K562 (cell line): ENCODE measurements around the gene PKP1. TPM values are rescaled to one million over a fixed set of nuclear protein-coding genes. Genes with fewer than 3 reads are reported as not detected.

ENCODE experiments used
- ATAC-seq: fragments of 200-7000 bp; cut with Tn5 transposase; 3 replicates; pipeline ENCODE4 v1.9.1; 2020; ENCODE audit warnings: moderate library complexity
- BruUV-seq: library from RNA; stranded (reverse); fragments of 400-500 nt; replicated peaks from 2 replicates; lab custom pipeline; 2021; lab: Mats Ljungman, UMichigan
- CTCF ChIA-PET: fragments of 300-600 bp; formaldehyde crosslinking; extraction: SDS; loops from one replicate; lab custom pipeline; 2021; ENCODE audit warnings: low intra/inter-chr PET ratio; lab: Yijun Ruan, JAX
- POLR2A ChIA-PET: fragments of 300-600, 350-650 bp; sonication (Branson Sonifier 250); formaldehyde crosslinking; extraction: SDS; loops from one replicate; lab custom pipeline; 2021; ENCODE audit warnings: antibody characterized with exemption, inconsistent platforms; lab: Yijun Ruan, JAX
- DNase-seq, 4 experiments: peaks; one replicate each; pipeline versions ENCODE4 v3.0.0 to v3.0.0-alpha.2; 2011 to 2018; ENCODE audit warnings: low spot score in 3 of 4, mixed read lengths in 3 of 4; ENCODE audit errors: extremely low read depth in 1 of 4
- FAIRE-seq: peaks from 2 replicates; lab custom pipeline; 2011; peaks lifted over from hg19 to GRCh38; lab: Jason Lieb, UNC
- H2AFZ ChIP-seq: 2 replicates; pipeline ENCODE4 v1.6.0; 2011; ENCODE audit warnings: low read depth, low read length, control low read depth, inconsistent platforms
- H3K27ac ChIP-seq: fragments of 200-600 bp; 3 replicates; pipeline ENCODE4 v1.8.0; 2011; ENCODE audit warnings: low read depth, mild to moderate bottlenecking, control low read depth, inconsistent platforms, low read length, moderate library complexity, mixed read lengths; ENCODE audit errors: extremely low read depth
- H3K27me3 ChIP-seq, 2 experiments: fragments of 300-600 bp in 1 of 2; 2 replicates in 1 of 2; 3 replicates in 1 of 2; pipeline versions ENCODE4 v1.6.0 to v1.8.0; 2011; ENCODE audit warnings: inconsistent platforms in 2 of 2, low read length in 2 of 2, mild to moderate bottlenecking in 1 of 2, mixed read lengths in 1 of 2, moderate library complexity in 1 of 2; ENCODE audit not compliant: control insufficient read depth in 2 of 2, insufficient read depth in 2 of 2
- H3K36me3 ChIP-seq: fragments of 300-600 bp; 3 replicates; pipeline ENCODE4 v1.8.0; 2011; ENCODE audit warnings: mild to moderate bottlenecking, low read length, inconsistent platforms; ENCODE audit not compliant: control insufficient read depth, insufficient read depth
- H3K4me1 ChIP-seq, 2 experiments: fragments of 200-600 bp in 1 of 2; replicated peaks in 1 of 2; 2 replicates in 1 of 2; 3 replicates in 1 of 2; pipeline versions ENCODE4 v1.5.1 to v1.8.0; 2011; ENCODE audit warnings: inconsistent platforms in 2 of 2, low read length in 2 of 2, mild to moderate bottlenecking in 1 of 2, mixed read lengths in 1 of 2, moderate library complexity in 1 of 2; ENCODE audit not compliant: control insufficient read depth in 2 of 2, insufficient read depth in 2 of 2
- H3K4me2 ChIP-seq: 2 replicates; pipeline ENCODE4 v1.6.1; 2011; ENCODE audit warnings: low read length, control low read depth, inconsistent platforms, mixed read lengths; ENCODE audit not compliant: insufficient read depth
- H3K4me3 ChIP-seq: fragments of 200-600 bp; sonication (generic), shearing (Covaris generic); 2 replicates; pipeline ENCODE4 v1.5.1; 2016; ENCODE audit warnings: control low read depth, inconsistent platforms
- H3K79me2 ChIP-seq: fragments of 200-600 bp; 3 replicates; pipeline ENCODE4 v1.8.0; 2011; ENCODE audit warnings: low read length, inconsistent platforms; ENCODE audit not compliant: control insufficient read depth, insufficient read depth
- H3K9ac ChIP-seq, 2 experiments: 2 replicates each; pipeline versions ENCODE4 v1.6.0 to v1.6.1; 2011; ENCODE audit warnings: low read depth in 2 of 2, low read length in 2 of 2, control low read depth in 1 of 2, inconsistent platforms in 1 of 2, mild to moderate bottlenecking in 1 of 2, mixed read lengths in 1 of 2; ENCODE audit not compliant: insufficient read depth in 1 of 2
- H3K9me1 ChIP-seq: one replicate; pipeline ENCODE4 v1.6.0; 2011; ENCODE audit warnings: inconsistent platforms, mild to moderate bottlenecking, low read length, moderate library complexity; ENCODE audit not compliant: control insufficient read depth, insufficient read depth
- H3K9me3 ChIP-seq: replicated peaks from 2 replicates; pipeline ENCODE4 v1.5.1; 2011; ENCODE audit warnings: low read depth, low read length, inconsistent platforms; ENCODE audit not compliant: control insufficient read depth, insufficient read depth
- H4K20me1 ChIP-seq: replicated peaks from 2 replicates; pipeline ENCODE4 v1.6.1; 2011; ENCODE audit warnings: low read length, inconsistent platforms, mixed read lengths; ENCODE audit not compliant: control insufficient read depth, insufficient read depth
- ERF ChIP-seq: fragments of 450-650 bp; formaldehyde crosslinking; IDR thresholded peaks from 2 replicates; pipeline ENCODE4 v1.4.0; 2020; ENCODE audit warnings: mild to moderate bottlenecking, mixed read lengths
- ETV5 ChIP-seq: sonication (generic); formaldehyde crosslinking; IDR thresholded peaks from 2 replicates; pipeline ENCODE4 v1.4.0; 2020; ENCODE audit warnings: low read depth, mild to moderate bottlenecking, missing genetic modification reagents
- FOXK2 ChIP-seq, 2 experiments: fragments of 450-650 bp; IDR thresholded peaks in 1 of 2; conservative IDR thresholded peaks in 1 of 2; 2 replicates each; pipeline ENCODE4 v1.6.1; 2016; ENCODE audit warnings: low read depth in 2 of 2, mild to moderate bottlenecking in 1 of 2
- SMARCA4 ChIP-seq: fragments of 450-650 bp; IDR thresholded peaks from 2 replicates; pipeline ENCODE4 v1.6.1; 2016
- WGBS: fragments of 100-300 bp; shearing (Covaris generic); methylation state at CpG from one replicate; pipeline ENCODE4 v1.1.6; 2016; ENCODE audit warnings: low coverage, mixed read lengths; ENCODE audit not compliant: insufficient coverage; ENCODE audit errors: missing lambda C conversion rate; 5-methylcytosine and 5-hydroxymethylcytosine counted together
- in situ Hi-C: fragments of 300-500 bp; cut with MboI; formaldehyde crosslinking; loops from 4 replicates; pipeline ENCODE4 v1.15.0; 2018; ENCODE audit warnings: inconsistent platforms, mixed read lengths
- intact Hi-C: fragments of 100-400 bp; cut with micrococcal nuclease; formaldehyde crosslinking; loops from 2 replicates; pipeline ENCODE4 v1.14.2; 2022
- polyA plus RNA-seq, 8 experiments: library from polyadenylated mRNA; depleted of rRNA in 4 of 8; stranded (reverse) in 5 of 8; unstranded in 3 of 8; fragments of >200 nt; fragmentation: Nextera tagmentation in 2 of 8; fragmentation: Illumina TruSeq in 1 of 8; extraction: Ambion mirVana in 2 of 8; extraction: Trizol in 1 of 8; gene quantifications; 2 replicates each; pipeline versions ENCODE4 v1.2.1 to v1.2.3, GENCODE V29; 2011 to 2014; ENCODE audit warnings: inconsistent platforms in 1 of 8, missing spikeins in 1 of 8
- total RNA-seq, 7 experiments: library from RNA; depleted of rRNA in 6 of 7; stranded (reverse); fragments of >200 nt in 6 of 7; fragmentation: Illumina TruSeq in 2 of 7; extraction: Trizol in 2 of 7; gene quantifications; 2 replicates each; pipeline versions ENCODE4 v1.2.1 to v1.2.3, GENCODE V29; 2011 to 2021; ENCODE audit warnings: low replicate concordance in 1 of 7
- TF ChIP-seq, protein P1 (sequence below): sonication (generic); formaldehyde crosslinking; IDR thresholded peaks from 2 replicates; pipeline ENCODE4 v1.8.1; 2023; ENCODE audit warnings: mild to moderate bottlenecking, missing genetic modification reagents, moderate library complexity
- TF ChIP-seq, protein P2 (sequence below): fragments of 250-450 bp; sonication (Bioruptor Pico); IDR thresholded peaks from 2 replicates; pipeline ENCODE4 v1.5.0; 2021; ENCODE audit warnings: mild to moderate bottlenecking, moderate library complexity
- TF ChIP-seq, protein P3 (sequence below): IDR thresholded peaks from 2 replicates; pipeline ENCODE4 v1.6.1; 2016; ENCODE audit warnings: missing genetic modification characterization, missing compliant biosample characterization

PKP1 gene
- total and polyA plus RNA-seq, 9 of the 15 experiments (the other 6 are each of a cell fraction or from before 2014, with no cell fraction given) = not detected

DNA sequence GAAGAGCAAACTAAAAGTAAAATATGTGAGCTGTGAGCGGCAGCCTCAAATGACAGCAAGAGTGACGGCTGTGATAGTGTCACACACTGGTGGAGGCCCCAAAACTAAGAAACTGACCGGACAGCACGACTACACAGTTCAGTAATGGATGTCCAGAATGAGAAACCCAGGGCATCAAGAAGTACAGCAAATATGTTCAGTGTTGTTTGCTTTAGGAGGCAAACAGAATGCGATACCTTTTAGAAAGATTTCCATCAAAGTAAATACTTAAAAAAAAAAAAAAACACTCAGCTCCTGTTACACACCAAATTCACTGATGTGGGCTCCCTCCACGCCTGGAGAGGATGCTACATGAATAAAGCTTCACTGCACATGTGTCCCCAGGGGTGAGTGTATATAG, 1.1 kb upstream of the PKP1 start:
- DNase-seq (no peak), ATAC-seq (no peak), FAIRE-seq (no peak)
- in situ Hi-C loops = no loop called here
- no TSS peak for BruUV-seq
- Histone ChIP-seq H3K4me2 (no peak overlapping the region), H3K27me3 (peaks cover 54 to 86% of the 10 kb centered on the region in 2 experiments), H3K27ac (no peak overlapping the region), H3K9me3 (no peaks in the 10 kb centered on the region), H2AFZ (no peak overlapping the region), H3K36me3 (no peaks in the 10 kb centered on the region), H3K4me3 (no peak overlapping the region)
- 2% methylated on average over 6 of the region's 6 CpGs for WGBS
- POLR2A ChIA-PET = interaction anchor here (0.7 to 1.5 kb wide), 3 partner anchors 11 to 83 kb away, joined by 3 to 5 read pairs (median 4); no protein-coding TSS in a partner anchor
- intact Hi-C loops = no loop called here
- TF ChIP-seq ERF (CRISPR knock-in tag) (no peak), ETV5 (CRISPR knock-in tag) (no peak), FOXK2 (conservative IDR thresholded peaks at IDR 0.05 in 1 of 2, IDR thresholded peaks at IDR 0.05 in 1 of 2; ENCODE audit: low read depth in 2 of 2) (no peak), SMARCA4 (no peak)
- TF ChIP-seq, protein P1, sequence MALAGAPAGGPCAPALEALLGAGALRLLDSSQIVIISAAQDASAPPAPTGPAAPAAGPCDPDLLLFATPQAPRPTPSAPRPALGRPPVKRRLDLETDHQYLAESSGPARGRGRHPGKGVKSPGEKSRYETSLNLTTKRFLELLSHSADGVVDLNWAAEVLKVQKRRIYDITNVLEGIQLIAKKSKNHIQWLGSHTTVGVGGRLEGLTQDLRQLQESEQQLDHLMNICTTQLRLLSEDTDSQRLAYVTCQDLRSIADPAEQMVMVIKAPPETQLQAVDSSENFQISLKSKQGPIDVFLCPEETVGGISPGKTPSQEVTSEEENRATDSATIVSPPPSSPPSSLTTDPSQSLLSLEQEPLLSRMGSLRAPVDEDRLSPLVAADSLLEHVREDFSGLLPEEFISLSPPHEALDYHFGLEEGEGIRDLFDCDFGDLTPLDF (CRISPR knock-in tag) = no peak
- TF ChIP-seq, protein P2, sequence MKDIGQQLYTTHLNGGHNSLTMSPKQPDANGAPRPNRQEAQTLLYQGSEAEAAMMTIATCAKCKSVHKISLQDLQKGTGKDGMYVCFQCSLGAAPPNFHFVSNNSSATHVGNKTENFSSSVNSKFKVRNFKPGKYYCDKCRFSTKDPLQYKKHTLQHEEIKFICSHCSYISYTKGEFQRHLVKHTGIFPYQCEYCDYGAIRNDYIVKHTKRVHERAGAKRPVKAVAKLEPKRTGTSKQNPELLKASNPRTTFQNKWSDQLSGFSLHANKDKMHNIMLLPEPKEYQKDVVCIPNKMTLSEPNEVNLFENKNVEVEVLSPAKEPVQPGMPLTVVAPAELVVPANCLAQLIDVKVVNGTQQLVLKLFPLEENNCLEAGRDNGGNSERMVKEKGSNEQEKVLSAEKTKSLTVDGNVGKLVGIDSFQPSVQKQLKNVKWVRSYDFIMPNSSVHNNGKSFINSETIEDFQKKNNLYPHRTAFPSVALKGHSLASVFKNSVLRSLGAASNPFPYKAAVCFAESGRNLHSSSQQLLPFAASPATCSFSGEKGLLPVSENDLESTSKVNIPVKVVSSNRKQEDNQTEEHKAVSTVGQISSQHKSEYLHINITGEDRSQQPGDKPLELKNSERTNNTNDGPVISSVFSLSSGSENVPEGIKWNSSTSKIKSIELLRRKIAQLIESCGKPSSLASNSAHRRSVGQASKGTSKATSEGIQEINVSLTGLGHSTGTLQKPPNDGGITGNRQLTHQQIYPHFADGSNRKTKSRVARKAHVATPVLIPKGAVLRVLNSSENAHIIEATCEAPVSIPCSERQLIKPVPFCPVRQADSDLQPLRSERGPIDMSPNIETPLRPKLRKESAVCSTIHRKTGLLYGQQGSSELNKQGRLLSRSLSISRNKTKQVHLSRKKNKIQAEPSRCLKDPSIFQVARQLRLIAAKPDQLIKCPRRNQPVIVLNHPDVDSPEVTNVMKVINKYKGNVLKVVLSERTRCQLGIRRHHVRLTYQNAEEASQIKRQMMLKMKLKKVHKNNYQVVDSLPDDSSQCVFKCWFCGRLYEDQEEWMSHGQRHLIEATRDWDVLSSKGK (CRISPR knock-in tag) = no peak
- TF ChIP-seq, protein P3, sequence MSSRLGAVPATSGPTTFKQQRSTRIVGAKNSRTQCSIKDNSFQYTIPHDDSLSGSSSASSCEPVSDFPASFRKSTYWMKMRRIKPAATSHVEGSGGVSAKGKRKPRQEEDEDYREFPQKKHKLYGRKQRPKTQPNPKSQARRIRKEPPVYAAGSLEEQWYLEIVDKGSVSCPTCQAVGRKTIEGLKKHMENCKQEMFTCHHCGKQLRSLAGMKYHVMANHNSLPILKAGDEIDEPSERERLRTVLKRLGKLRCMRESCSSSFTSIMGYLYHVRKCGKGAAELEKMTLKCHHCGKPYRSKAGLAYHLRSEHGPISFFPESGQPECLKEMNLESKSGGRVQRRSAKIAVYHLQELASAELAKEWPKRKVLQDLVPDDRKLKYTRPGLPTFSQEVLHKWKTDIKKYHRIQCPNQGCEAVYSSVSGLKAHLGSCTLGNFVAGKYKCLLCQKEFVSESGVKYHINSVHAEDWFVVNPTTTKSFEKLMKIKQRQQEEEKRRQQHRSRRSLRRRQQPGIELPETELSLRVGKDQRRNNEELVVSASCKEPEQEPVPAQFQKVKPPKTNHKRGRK = no peak
- TF ChIP-seq, all 486 proteins: peak for 0
- no peaks in the 10 kb centered on the region for H3K9me1 ChIP-seq
- CTCF ChIA-PET = no interaction called here
- no peak overlapping the region for H3K9ac ChIP-seq
- H3K4me1 ChIP-seq = peaks cover 0 to 9% of the 10 kb centered on the region in 2 experiments; a peak in 1 of 5 replicates
- no peaks in the 10 kb centered on the region for H3K79me2 ChIP-seq
- no peaks in the 10 kb centered on the region; the same call in none of the 2 replicates for H4K20me1 ChIP-seq
